Measurements from ENCODE around the gene ARMCX4. TPM values are rescaled to one million over a fixed set of nuclear protein-coding genes. Genes with fewer than 3 reads are reported as not detected.

ARMCX4 gene
- total RNA-seq, 1 experiment from 2014 or later = 17.0 TPM

DNA sequence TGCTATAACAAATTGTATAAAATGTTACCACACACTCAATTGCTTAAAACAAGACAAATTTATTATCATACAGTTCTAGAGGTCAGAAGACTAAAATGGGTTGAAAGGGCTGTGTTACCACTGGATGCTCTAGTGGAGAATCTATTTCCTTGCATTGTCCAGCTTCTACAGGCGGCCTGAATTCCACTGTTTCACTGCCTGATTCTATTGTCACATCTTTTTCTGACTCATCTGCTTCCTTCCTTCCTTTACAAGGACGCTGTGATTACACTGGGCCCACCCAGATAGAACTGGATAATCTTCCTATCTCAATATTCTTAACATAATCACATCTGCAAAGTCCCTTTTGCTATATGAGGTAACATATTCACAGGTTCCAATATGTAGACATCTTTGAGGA is 45.7 kb downstream of the ARMCX4 start:
- H4K5ac ChIP-seq (ENCODE audit: insufficient read length, low read depth, low read length) = no peak overlapping the region
- WGBS (ENCODE audit: extremely low coverage, insufficient read length, low lambda C conversion rate) = no CpG with 5 or more reads among the region's 2 CpGs

More for the DNA sequence above, 45.7 kb downstream of the ARMCX4 start:
- no peak overlapping the region for H2BK20ac ChIP-seq (ENCODE audit: low read depth, low read length, poor library complexity, severe bottlenecking)
- no peaks in the 10 kb centered on the region for H4K20me1 ChIP-seq (ENCODE audit: control insufficient read depth, insufficient read depth, insufficient read length)
- H3K18ac ChIP-seq (ENCODE audit: insufficient read length, low read depth, low read length) = no peak overlapping the region
- no peak overlapping the region for H2BK12ac ChIP-seq (ENCODE audit: insufficient read length, low read depth, low read length)
- H3K27me3 ChIP-seq (ENCODE audit: insufficient read depth, low read length) = no peaks in the 10 kb centered on the region
- H3T11ph ChIP-seq (ENCODE audit: low read length) = no peak overlapping the region
- no peak overlapping the region for H2BK5ac ChIP-seq (ENCODE audit: insufficient read length, low read length)
- H4K91ac ChIP-seq (ENCODE audit: insufficient read length, low read depth, low read length) = no peak overlapping the region
- Mint-ChIP-seq H3K4me3 (no peak overlapping the region), H3K27me3 (ENCODE audit: low read depth) (peaks cover 2% of the 10 kb centered on the region), H3K4me1 (no peaks in the 10 kb centered on the region), H3K36me3 (ENCODE audit: insufficient read depth in 1 of 3, low read depth in 3 of 3) (peaks cover 0 to 14% (median 6%) of the 10 kb centered on the region in 3 experiments; a peak in 5 of 7 replicates), H3K27ac (no peak overlapping the region), H3K9me3 (peaks cover 71 to 74% of the 10 kb centered on the region in 2 experiments)
- H4K8ac ChIP-seq (replicated peaks; ENCODE audit: insufficient read length, low read depth, low read length) = no peak overlapping the region
- H3K23me2 ChIP-seq (ENCODE audit: insufficient read length, low read depth, low read length, poor library complexity, severe bottlenecking) = no peaks in the 10 kb centered on the region
- no peak overlapping the region for H3K9ac ChIP-seq (ENCODE audit: extremely low read depth, insufficient read length, low read length)
- TF ChIP-seq, protein P1, sequence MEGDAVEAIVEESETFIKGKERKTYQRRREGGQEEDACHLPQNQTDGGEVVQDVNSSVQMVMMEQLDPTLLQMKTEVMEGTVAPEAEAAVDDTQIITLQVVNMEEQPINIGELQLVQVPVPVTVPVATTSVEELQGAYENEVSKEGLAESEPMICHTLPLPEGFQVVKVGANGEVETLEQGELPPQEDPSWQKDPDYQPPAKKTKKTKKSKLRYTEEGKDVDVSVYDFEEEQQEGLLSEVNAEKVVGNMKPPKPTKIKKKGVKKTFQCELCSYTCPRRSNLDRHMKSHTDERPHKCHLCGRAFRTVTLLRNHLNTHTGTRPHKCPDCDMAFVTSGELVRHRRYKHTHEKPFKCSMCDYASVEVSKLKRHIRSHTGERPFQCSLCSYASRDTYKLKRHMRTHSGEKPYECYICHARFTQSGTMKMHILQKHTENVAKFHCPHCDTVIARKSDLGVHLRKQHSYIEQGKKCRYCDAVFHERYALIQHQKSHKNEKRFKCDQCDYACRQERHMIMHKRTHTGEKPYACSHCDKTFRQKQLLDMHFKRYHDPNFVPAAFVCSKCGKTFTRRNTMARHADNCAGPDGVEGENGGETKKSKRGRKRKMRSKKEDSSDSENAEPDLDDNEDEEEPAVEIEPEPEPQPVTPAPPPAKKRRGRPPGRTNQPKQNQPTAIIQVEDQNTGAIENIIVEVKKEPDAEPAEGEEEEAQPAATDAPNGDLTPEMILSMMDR (conservative IDR thresholded peaks at IDR 0.05) = no peak
- no peak overlapping the region for H3K4me2 ChIP-seq (ENCODE audit: insufficient read depth, insufficient read length, low read length)
- no peak overlapping the region for H2AK5ac ChIP-seq (ENCODE audit: insufficient read length, low read length)
- H3K4me1 ChIP-seq (ENCODE audit: insufficient read depth, low read length) = no peaks in the 10 kb centered on the region
- H3K79me1 ChIP-seq (ENCODE audit: insufficient read depth, low read depth, low read length, poor library complexity, severe bottlenecking) = no peaks in the 10 kb centered on the region
- H2AFZ ChIP-seq (ENCODE audit: low read length) = no peak overlapping the region
- no peak for DNase-seq
- H3K27ac ChIP-seq (ENCODE audit: insufficient read length, low read depth, low read length) = no peak overlapping the region
- no peak overlapping the region for H3K56ac ChIP-seq (ENCODE audit: insufficient read length, low read depth, low read length)
- H2BK120ac ChIP-seq (ENCODE audit: low read depth, low read length, poor library complexity, severe bottlenecking) = no peak overlapping the region
- H3K23ac ChIP-seq (ENCODE audit: insufficient read length, low read depth, low read length) = no peak overlapping the region
- H2BK15ac ChIP-seq (ENCODE audit: low read depth, low read length) = no peak overlapping the region
- H3K4ac ChIP-seq (ENCODE audit: low read depth, low read length) = no peak overlapping the region
- H3K14ac ChIP-seq (ENCODE audit: insufficient read depth, low read length) = no peak overlapping the region
- no peaks in the 10 kb centered on the region for H3K79me2 ChIP-seq (ENCODE audit: insufficient read depth, low read length)
- H3K9me3 ChIP-seq (ENCODE audit: control insufficient read depth, low read depth, low read length) = peaks cover 16% of the 10 kb centered on the region

Other genes with a start within 250 kb of the ARMCX4 start
- gene TAF7L, start 194.1 kb upstream of the ARMCX4 start, total RNA-seq (2021) = not detected in 2 replicates
- gene TIMM8A, start 136.7 kb upstream of the ARMCX4 start, total RNA-seq (2021) = 38.9 and 40.2 TPM in 2 replicates
- gene BTK, start 99.3 kb upstream of the ARMCX4 start, total RNA-seq (2021) = 0.09 and 0.35 TPM in 2 replicates
- gene RPL36A, start 94.4 kb upstream of the ARMCX4 start, total RNA-seq (2021) = 411 and 428 TPM in 2 replicates
- gene GLA, start 77.5 kb upstream of the ARMCX4 start, total RNA-seq (2021) = 40.3 and 41.9 TPM in 2 replicates
- gene HNRNPH2, start 77.2 kb upstream of the ARMCX4 start, total RNA-seq (2021) = 60.2 and 63.2 TPM in 2 replicates
- 20.2 and 22.4 TPM in 2 replicates for gene ARMCX1, start 65.1 kb downstream of the ARMCX4 start, total RNA-seq (2021)
- gene ARMCX6, start 132.5 kb downstream of the ARMCX4 start, total RNA-seq (2021) = 47.8 and 48.6 TPM in 2 replicates
- 18.5 and 19.4 TPM in 2 replicates for gene ARMCX3, start 137.7 kb downstream of the ARMCX4 start, total RNA-seq (2021)
- gene ARMCX2, start 174.4 kb downstream of the ARMCX4 start, total RNA-seq (2021) = 108 TPM in 2 replicates

All from H9 (cell line).